G401.6 (cell line): ENCODE measurements around the gene IL1F10.

Experiments used
- FAIRE-seq: peaks from 2 replicates; lab custom pipeline; 2012; peaks lifted over from hg19 to GRCh38; lab: Jason Lieb, UNC

IL1F10 gene

DNA sequence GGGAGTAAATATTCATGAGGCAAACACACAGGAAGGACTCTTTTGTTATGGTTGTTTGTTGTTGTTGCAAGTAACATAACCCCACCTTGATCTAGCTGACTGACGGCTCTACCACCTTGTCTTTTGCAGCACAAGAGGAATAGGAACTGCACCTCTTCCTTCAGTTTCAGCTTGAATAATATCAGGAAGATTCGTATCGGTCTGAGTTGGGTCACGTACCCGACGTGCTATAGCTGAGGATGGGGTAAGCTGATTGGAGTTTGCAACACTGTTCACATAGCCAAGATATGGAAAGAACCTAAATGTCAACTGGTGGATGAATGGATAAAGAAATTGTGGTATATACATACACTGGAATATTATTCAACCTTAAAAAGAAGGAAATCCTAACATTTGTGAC, 45.1 kb downstream of the IL1F10 start:
- FAIRE-seq: no peak

DNA sequence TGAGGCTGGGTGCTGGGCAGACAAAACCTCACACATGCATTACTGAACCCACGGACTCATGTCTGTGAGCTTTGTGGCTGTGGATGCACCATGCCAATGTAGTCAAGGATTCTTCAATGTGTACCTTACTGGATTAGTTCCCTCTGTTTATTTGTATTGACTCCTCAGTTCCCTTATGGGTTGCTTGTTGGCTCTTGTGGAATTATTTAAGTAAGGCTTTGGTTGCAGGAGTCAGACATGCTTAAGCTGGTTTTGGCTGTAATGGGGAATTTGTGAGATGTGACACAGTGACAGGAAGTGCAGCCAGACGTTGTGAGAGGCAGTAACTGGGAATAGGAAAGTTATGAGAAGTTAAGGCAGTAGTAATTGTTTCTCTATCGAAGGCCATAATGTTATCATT, 46.0 kb downstream of the IL1F10 start:
- FAIRE-seq: no peak

DNA sequence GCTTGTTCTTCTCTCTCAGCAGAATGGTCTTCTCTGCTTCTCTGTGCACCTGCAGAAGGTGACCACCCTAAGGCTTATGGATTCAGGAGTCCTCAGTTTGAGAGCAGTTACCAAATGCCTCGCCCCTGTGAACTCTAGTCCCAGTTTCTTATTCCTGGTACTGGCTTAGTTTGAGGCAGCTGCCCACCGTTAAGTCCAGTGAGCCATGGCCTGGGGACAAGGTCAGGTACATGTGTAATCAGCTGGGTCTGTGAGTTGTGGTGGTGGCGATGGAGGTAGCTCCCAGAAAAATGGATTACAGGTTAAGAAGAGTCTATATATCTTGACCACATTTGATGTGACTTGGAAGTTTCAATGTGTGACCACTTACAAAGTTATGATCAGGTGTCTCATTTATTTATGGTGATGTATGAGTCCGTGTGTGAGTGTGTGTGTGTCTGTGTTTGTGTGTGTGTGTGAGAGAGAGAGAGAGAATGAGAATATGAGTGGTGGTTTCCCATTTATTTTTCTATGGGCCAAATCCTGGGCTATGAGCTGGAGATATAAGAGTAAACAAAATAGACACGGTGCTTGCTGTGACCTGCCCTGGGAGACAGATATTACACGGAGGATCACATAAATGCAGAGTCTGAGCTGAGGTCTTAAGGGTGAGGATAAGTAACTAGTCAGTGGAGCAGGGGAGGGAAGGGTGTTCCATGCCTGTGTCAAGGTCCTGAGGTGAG, 46.6 kb downstream of the IL1F10 start:
- no peak for FAIRE-seq

DNA sequence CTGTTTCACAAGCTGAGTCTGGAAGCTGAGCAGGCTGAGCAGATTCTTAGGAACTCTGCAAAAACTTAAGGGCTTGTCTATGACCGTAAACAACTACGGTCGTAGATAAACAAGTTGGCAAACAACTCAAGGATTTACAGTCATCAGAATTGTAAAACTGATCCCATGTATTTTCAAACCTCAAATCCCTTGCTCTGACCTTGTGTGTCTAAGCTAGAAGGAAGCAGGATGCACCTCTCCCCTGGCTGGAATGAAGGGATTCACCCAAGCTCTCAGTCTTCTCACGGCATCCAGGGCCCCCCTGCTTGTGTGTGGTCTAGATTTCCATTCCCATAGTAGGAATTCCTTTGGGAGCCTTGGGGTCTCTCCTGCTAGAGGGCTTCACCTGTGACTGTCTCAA, 47.2 kb downstream of the IL1F10 start:
- FAIRE-seq: no peak

DNA sequence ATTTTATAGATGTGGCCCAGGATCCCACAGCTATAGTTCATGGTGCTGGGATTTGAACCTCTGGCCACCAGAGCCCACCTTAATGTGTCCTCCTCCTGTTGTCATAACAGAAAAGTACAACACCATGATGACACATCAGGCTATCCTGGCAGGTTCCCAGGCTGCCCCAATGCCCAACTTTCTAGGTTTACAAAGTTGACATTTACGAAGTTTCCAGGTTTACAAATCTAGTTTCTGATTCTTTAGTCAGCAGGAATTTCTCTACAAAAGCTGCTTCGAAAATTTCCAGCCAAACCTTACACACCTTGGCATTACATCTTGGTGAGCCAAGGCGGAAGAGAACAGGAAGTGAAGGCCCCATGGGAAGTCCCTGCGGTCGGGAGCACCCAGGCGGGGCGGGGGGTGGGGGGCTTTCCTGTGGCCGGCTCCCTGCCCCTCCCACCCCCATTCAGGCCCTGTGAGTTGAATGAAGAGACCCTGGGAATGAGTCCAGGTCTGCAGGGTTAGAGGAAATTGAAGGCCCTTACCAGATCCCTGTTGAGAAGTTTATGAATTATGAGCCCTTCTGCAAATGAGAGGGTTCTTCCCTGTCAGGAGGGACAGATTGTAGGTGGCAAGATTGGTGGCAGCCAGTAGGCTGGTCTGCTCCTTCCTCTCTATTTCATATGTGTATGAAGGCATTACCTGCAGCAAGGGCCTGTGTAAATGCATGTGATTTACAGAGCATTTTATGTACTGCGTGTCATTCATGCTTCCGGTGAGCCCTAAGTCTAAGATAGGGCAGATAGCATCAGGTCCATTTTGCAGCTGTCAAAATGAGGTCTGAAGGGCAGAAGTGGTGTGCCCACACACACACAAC, 48.6 kb downstream of the IL1F10 start:
- no peak for FAIRE-seq

DNA sequence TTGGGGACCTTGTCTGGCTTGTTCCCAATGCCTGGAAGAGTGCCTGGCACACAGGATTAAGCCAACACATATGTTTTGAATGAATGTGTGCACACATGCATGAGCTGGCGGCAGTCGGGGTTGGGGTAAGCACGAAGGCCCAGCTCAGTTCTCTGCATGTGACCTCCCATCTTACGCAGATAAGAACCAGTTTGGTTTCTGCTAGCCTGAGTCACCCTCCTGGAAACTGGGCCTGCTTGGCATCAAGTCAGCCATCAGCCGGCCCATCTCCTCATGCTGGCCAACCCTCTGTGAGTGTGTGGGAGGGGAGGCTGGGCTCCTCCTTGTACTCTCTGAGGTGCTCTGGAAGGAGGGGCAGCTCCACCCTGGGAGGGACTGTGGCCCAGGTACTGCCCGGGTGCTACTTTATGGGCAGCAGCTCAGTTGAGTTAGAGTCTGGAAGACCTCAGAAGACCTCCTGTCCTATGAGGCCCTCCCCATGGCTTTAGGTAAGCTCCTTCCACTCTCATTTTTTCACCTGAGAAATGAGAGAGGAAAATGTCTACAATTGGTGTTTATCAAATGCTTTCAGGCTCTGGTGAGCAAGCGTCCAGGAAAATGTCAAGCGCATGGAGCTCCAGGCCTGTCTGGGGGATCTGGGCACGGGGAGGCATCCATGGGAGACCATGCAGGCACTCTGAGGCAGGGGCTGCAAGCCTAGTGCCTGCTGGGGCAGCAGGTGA, 49.9 kb downstream of the IL1F10 start:
- FAIRE-seq: no peak

DNA sequence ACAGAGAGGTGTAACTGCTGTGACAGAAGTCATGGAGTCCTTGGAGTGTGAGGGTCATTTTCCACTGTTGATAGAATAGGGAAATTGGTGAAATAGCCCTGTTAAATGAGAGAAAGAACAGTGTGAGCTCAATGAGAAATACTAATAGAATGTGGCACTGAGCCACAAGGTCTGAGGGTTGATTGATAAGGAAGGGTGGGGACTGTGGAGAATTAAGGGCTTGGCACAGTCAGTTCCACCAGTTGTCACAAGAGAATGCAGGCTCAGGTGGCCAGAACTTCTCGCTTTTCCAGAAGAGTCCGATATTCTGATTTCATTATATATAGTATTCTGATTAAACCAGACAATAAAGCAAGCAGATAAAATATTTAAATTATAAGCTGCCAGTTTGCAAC, 50.5 kb downstream of the IL1F10 start:
- no peak for FAIRE-seq

DNA sequence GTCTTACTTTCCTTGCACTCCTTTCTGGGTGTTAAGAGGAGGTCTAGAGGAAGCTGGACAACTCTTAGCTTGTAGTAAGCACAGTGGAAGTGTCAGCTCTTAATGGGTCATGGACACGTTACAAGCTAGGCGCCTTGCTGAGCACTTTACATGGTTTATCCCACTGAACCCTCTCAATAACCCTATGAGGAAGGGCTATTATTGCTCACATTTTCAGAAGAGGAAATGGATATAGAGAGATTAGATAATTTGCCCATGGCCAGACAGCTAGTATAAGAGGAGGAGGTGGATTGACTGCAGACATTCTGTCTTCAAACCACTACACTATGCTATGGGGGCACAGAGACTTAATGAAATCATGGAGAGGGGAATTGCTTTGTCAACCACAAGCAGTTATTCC, 51.3 kb downstream of the IL1F10 start:
- FAIRE-seq: no peak

DNA sequence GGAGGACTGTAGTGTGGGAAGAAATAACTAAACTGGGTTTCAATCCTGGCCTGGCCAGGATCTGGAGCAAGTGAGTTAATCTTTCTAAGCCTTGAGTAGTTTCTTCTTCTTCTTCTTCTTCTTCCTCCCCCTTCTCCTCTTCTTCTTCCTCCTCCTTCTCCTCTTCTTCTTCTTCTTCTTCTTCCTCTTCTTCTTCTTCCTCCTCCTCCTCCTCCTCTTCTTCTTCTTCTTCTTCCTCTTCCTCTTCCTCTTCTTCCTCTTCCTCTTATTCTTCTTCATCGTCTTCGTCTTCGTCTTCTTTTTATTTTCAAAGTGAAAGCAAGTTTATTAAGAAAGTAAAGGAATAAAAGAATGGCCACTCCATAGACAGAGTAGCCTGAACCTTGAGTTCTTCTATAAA, 53.1 kb downstream of the IL1F10 start:
- no peak for FAIRE-seq

DNA sequence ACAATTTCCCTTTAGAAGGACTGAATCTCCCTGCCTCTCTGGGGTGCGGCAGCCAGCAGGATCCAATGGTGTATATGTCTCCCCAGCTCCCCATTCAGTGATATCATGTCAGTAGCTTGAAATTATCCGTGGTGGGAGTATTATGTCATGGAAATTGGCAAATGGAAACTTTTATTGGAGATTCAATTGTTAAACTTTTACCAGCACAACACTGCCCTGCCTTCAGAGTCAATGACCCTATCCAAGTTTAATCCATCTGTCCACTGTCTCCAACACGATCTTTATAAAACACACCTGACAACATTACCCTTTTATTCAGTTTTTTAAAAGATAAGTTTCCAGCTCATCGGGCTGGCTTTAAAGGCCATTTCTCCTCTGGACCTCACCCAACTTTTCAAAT, 54.6 kb downstream of the IL1F10 start:
- FAIRE-seq: no peak

DNA sequence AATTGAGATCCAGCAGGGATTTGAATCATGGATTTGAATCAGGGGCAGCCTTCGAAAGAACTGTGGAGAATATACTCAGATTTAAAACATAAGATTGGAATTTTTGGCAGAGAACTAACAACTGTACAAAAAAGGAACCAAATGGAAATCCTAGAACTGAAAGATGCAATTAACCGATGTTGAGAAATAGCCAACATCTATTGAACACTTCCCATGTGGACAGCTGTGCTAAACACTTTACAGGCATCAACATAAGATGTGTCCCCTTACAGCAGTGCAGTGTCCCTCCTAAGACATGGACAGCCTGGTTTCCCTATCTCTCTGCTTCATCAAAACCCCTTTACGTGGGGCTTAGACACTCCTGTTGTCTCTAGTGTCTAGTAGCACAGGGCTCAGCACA, 56.0 kb downstream of the IL1F10 start:
- no peak for FAIRE-seq

DNA sequence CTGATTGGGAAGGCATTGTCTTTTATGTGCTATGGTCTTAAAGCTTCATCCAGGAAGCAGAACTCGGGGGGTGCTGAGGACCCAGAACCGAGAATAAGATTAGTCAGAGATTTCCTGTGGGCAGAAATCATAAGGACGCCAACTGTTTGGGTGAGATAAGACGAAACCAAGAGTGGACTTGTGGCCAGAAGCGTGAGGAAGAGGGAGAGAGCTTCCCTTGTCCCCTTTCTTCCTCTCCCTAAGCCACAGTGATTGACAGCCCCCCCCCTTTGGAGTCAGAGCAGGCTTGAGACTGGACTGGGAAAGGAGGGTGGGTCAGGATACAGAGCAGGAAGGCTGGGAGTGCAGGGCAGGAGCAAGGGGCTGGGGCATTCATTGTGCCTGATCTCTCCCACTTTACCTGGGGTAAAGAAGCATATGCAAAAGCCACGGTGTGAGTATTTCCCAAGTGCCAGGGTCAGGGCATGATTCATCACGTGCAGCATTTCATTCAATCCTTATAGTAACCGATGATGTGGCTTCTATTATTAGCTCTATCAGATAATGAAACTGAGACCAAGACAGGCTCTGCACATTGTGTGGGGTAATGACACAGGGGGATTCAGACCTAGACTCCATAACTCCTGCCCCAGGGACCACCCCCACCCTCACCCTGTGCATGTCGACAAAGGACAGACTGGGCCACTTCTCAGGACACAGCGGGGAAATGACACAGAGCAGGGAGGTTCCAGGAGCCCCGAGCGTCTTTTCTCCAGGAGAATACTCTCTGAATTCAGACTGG, 56.6 kb downstream of the IL1F10 start:
- FAIRE-seq: no peak
